ENCODE results near the gene SLC22A17. TPM values are rescaled to one million over a fixed set of nuclear protein-coding genes. Genes with fewer than 3 reads are reported as not detected.

SLC22A17 gene
- total RNA-seq, 1 experiment from 2014 or later = 5.5 TPM

- DNase-seq (ENCODE audit: low read depth) = no peak
Observed at GRCh38 chr14:23382276-23382675, 29.6 kb upstream of the SLC22A17 start.

- DNase-seq (ENCODE audit: low read depth) = no peak
Observed at GRCh38 chr14:23381871-23382270, 29.2 kb upstream of the SLC22A17 start.

GRCh38 chr14:23380976-23381375, 28.3 kb upstream of the SLC22A17 start:
- DNase-seq (ENCODE audit: low read depth) = no peak

GRCh38 chr14:23380197-23380914, 27.7 kb upstream of the SLC22A17 start:
- DNase-seq (ENCODE audit: low read depth) = no peak

- DNase-seq (ENCODE audit: low read depth) = peak; percentile 22
Observed at GRCh38 chr14:23379366-23380196, 26.9 kb upstream of the SLC22A17 start.

GRCh38 chr14:23378612-23379220, 26.0 kb upstream of the SLC22A17 start:
- no peak for DNase-seq (ENCODE audit: low read depth)

- DNase-seq (ENCODE audit: low read depth) = no peak
Observed at GRCh38 chr14:23377573-23378563, 25.2 kb upstream of the SLC22A17 start.

GRCh38 chr14:23377198-23377550, 24.5 kb upstream of the SLC22A17 start:
- no peak for DNase-seq (ENCODE audit: low read depth)

GRCh38 chr14:23376482-23377197, 24.0 kb upstream of the SLC22A17 start, which contains the start of gene CMTM5:
Gene CMTM5, plus strand, starts transcription at chr14:23377046. Its CDS starts 206 bp downstream, at chr14:23377252.
- no peak for DNase-seq (ENCODE audit: low read depth)

GRCh38 chr14:23375527-23376251, 23.0 kb upstream of the SLC22A17 start:
- no peak for DNase-seq (ENCODE audit: low read depth)

GRCh38 chr14:23373041-23373440, 20.4 kb upstream of the SLC22A17 start:
- DNase-seq (ENCODE audit: low read depth) = no peak

GRCh38 chr14:23372509-23372908, 19.8 kb upstream of the SLC22A17 start, which contains the start of gene IL25:
Gene IL25, plus strand, starts transcription at chr14:23372809.
- no peak for DNase-seq (ENCODE audit: low read depth)

GRCh38 chr14:23371865-23372264, 19.2 kb upstream of the SLC22A17 start:
- no peak for DNase-seq (ENCODE audit: low read depth)

- DNase-seq (ENCODE audit: low read depth) = no peak
Observed at GRCh38 chr14:23370221-23370620, 17.5 kb upstream of the SLC22A17 start.

GRCh38 chr14:23366426-23366921, 13.8 kb upstream of the SLC22A17 start:
- DNase-seq (ENCODE audit: low read depth) = no peak

GRCh38 chr14:23365732-23366425, 13.2 kb upstream of the SLC22A17 start:
- no peak for DNase-seq (ENCODE audit: low read depth)

GRCh38 chr14:23365036-23365731, 12.5 kb upstream of the SLC22A17 start, which contains the start of gene EFS:
Gene EFS, minus strand, starts transcription at chr14:23365172. Its CDS starts 147 bp downstream, at chr14:23365025.
- DNase-seq (ENCODE audit: low read depth) = no peak
